BLaER1 treated with 17β-estradiol and CSF1 and Interleukin-3, amounts not matched to agents 10 nM and 100 nM (cell line): ENCODE measurements around the gene LSAMP.

Experiments
- H3K27ac ChIP-seq, 11 experiments: shearing (Covaris generic); formaldehyde crosslinking; 2 replicates each; pipeline ENCODE4 v1.8.1; 2022
- H3K27me3 ChIP-seq, 11 experiments: shearing (Covaris generic); formaldehyde crosslinking; 2 replicates each; pipeline ENCODE4 v1.8.1; 2022
- H3K36me3 ChIP-seq, 11 experiments: shearing (Covaris generic); formaldehyde crosslinking; 2 replicates each; pipeline ENCODE4 v1.8.1; 2022
- H3K4me1 ChIP-seq, 10 experiments: shearing (Covaris generic); formaldehyde crosslinking; 2 replicates each; pipeline ENCODE4 v1.8.1; 2022
- H3K4me2 ChIP-seq, 11 experiments: shearing (Covaris generic); formaldehyde crosslinking; 2 replicates each; pipeline ENCODE4 v1.8.1; 2022
- H3K4me3 ChIP-seq, 10 experiments: shearing (Covaris generic); formaldehyde crosslinking; 2 replicates each; pipeline ENCODE4 v1.8.1; 2022
- H3K9ac ChIP-seq, 11 experiments: shearing (Covaris generic); formaldehyde crosslinking; 2 replicates each; pipeline ENCODE4 v1.8.1; 2022
- H3K9me3 ChIP-seq, 11 experiments: shearing (Covaris generic); formaldehyde crosslinking; replicated peaks in 1 of 11; 2 replicates each; pipeline ENCODE4 v1.8.1; 2022
- H4K20me1 ChIP-seq, 11 experiments: shearing (Covaris generic); formaldehyde crosslinking; 2 replicates each; pipeline ENCODE4 v1.8.1; 2022
- Cebpa-rat ChIP-seq, 11 experiments: shearing (Covaris generic); IDR thresholded peaks; 2 replicates each; pipeline ENCODE4 v1.8.1; 2022

Gene LSAMP

GRCh38 chr3:116015931-116016330, 429.4 kb downstream of the LSAMP start:
- Histone ChIP-seq H3K4me1 (peaks cover 0 to 5% (median 0%) of the 10 kb centered on the region in 10 experiments; a peak in 3 of 20 replicates), H3K27me3 (no peaks in the 10 kb centered on the region), H3K27ac (no peak overlapping the region), H3K36me3 (no peaks in the 10 kb centered on the region), H3K4me3 (no peak overlapping the region), H3K9ac (no peak overlapping the region), H3K9me3 (no peaks in the 10 kb centered on the region), H4K20me1 (no peaks in the 10 kb centered on the region), H3K4me2 (no peak overlapping the region)
- TF ChIP-seq Cebpa-rat (IDR thresholded peaks at IDR 0.05): no peak

GRCh38 chr3:116007000-116007399, 438.3 kb downstream of the LSAMP start:
- no peak overlapping the region for H3K4me2 ChIP-seq
- TF ChIP-seq Cebpa-rat (IDR thresholded peaks at IDR 0.05): no peak
- H4K20me1 ChIP-seq: no peaks in the 10 kb centered on the region
- H3K36me3 ChIP-seq: no peaks in the 10 kb centered on the region
- H3K27ac ChIP-seq: no peak overlapping the region
- H3K27me3 ChIP-seq: no peaks in the 10 kb centered on the region
- no peaks in the 10 kb centered on the region for H3K9me3 ChIP-seq
- no peak overlapping the region for H3K9ac ChIP-seq
- peaks cover 0 to 17% (median 7%) of the 10 kb centered on the region in 10 experiments; a peak in 9 of 20 replicates for H3K4me1 ChIP-seq
- H3K4me3 ChIP-seq: no peak overlapping the region

GRCh38 chr3:116005404-116005803, 439.9 kb downstream of the LSAMP start:
- Histone ChIP-seq H3K9me3 (no peaks in the 10 kb centered on the region), H3K4me3 (no peak overlapping the region), H4K20me1 (no peaks in the 10 kb centered on the region), H3K36me3 (no peaks in the 10 kb centered on the region), H3K4me2 (peak overlapping the region in 8 of 11 experiments; percentile 1 to 33 (median 18); a peak in 8 of 22 replicates), H3K4me1 (peaks cover 0 to 17% (median 7%) of the 10 kb centered on the region in 10 experiments; a peak in 9 of 20 replicates), H3K27me3 (no peaks in the 10 kb centered on the region), H3K27ac (no peak overlapping the region), H3K9ac (no peak overlapping the region)
- TF ChIP-seq Cebpa-rat (IDR thresholded peaks at IDR 0.05): no peak

GRCh38 chr3:116002235-116002634, 443.1 kb downstream of the LSAMP start:
- Histone ChIP-seq H3K27ac (no peak overlapping the region), H3K4me2 (no peak overlapping the region), H3K27me3 (no peaks in the 10 kb centered on the region; a peak in 1 of 22 replicates), H3K36me3 (no peaks in the 10 kb centered on the region), H4K20me1 (no peaks in the 10 kb centered on the region), H3K9ac (no peak overlapping the region), H3K4me1 (peaks cover 0 to 13% (median 7%) of the 10 kb centered on the region in 10 experiments; a peak in 9 of 20 replicates), H3K9me3 (no peaks in the 10 kb centered on the region), H3K4me3 (no peak overlapping the region)
- no peak for TF ChIP-seq Cebpa-rat (IDR thresholded peaks at IDR 0.05)

- Histone ChIP-seq H3K4me3 (no peak overlapping the region), H3K4me1 (peaks cover 0 to 10% (median 7%) of the 10 kb centered on the region in 10 experiments; a peak in 9 of 20 replicates), H3K9me3 (no peaks in the 10 kb centered on the region), H3K27me3 (no peaks in the 10 kb centered on the region; a peak in 1 of 22 replicates), H3K27ac (no peak overlapping the region), H3K4me2 (no peak overlapping the region), H3K9ac (no peak overlapping the region), H3K36me3 (no peaks in the 10 kb centered on the region), H4K20me1 (no peaks in the 10 kb centered on the region)
- no peak for TF ChIP-seq Cebpa-rat (IDR thresholded peaks at IDR 0.05)
Measured at GRCh38 chr3:116001151-116001621, 444.1 kb downstream of the LSAMP start.

GRCh38 chr3:116000311-116000710, 445.0 kb downstream of the LSAMP start:
- TF ChIP-seq Cebpa-rat (IDR thresholded peaks at IDR 0.05): no peak
- H3K9ac ChIP-seq: no peak overlapping the region
- no peak overlapping the region for H3K27ac ChIP-seq
- no peak overlapping the region for H3K4me2 ChIP-seq
- peaks cover 0 to 4% (median 2%) of the 10 kb centered on the region in 10 experiments; a peak in 9 of 20 replicates for H3K4me1 ChIP-seq
- H3K36me3 ChIP-seq: no peaks in the 10 kb centered on the region
- H4K20me1 ChIP-seq: no peaks in the 10 kb centered on the region
- no peak overlapping the region for H3K4me3 ChIP-seq
- H3K27me3 ChIP-seq: no peaks in the 10 kb centered on the region; a peak in 1 of 22 replicates
- H3K9me3 ChIP-seq: no peaks in the 10 kb centered on the region

- no peak overlapping the region for H3K9ac ChIP-seq
Measured at GRCh38 chr3:115999613-116000012, 445.7 kb downstream of the LSAMP start.

GRCh38 chr3:115999001-115999585, 446.2 kb downstream of the LSAMP start:
- Histone ChIP-seq H3K4me3 (no peak overlapping the region), H3K9ac (no peak overlapping the region), H4K20me1 (no peaks in the 10 kb centered on the region), H3K27ac (no peak overlapping the region), H3K4me1 (no peaks in the 10 kb centered on the region), H3K4me2 (no peak overlapping the region), H3K36me3 (no peaks in the 10 kb centered on the region), H3K27me3 (no peaks in the 10 kb centered on the region; a peak in 1 of 22 replicates), H3K9me3 (no peaks in the 10 kb centered on the region)
- TF ChIP-seq Cebpa-rat (IDR thresholded peaks at IDR 0.05): no peak

More at GRCh38 chr3:115999613-116000012, 445.7 kb downstream of the LSAMP start:
- Histone ChIP-seq H3K27ac (no peak overlapping the region), H3K9me3 (no peaks in the 10 kb centered on the region), H3K4me1 (no peaks in the 10 kb centered on the region), H4K20me1 (no peaks in the 10 kb centered on the region), H3K4me2 (no peak overlapping the region), H3K36me3 (no peaks in the 10 kb centered on the region), H3K27me3 (no peaks in the 10 kb centered on the region; a peak in 1 of 22 replicates), H3K4me3 (no peak overlapping the region)
- TF ChIP-seq Cebpa-rat (IDR thresholded peaks at IDR 0.05): no peak

GRCh38 chr3:115996420-115997108, 448.7 kb downstream of the LSAMP start:
- TF ChIP-seq Cebpa-rat (IDR thresholded peaks at IDR 0.05): no peak
- H3K9ac ChIP-seq: no peak overlapping the region
- no peak overlapping the region for H3K4me3 ChIP-seq
- H3K9me3 ChIP-seq: no peaks in the 10 kb centered on the region
- no peaks in the 10 kb centered on the region for H3K4me1 ChIP-seq
- H3K27me3 ChIP-seq: no peaks in the 10 kb centered on the region; a peak in 1 of 22 replicates
- H3K4me2 ChIP-seq: no peak overlapping the region
- H3K36me3 ChIP-seq: no peaks in the 10 kb centered on the region
- no peak overlapping the region for H3K27ac ChIP-seq
- H4K20me1 ChIP-seq: no peaks in the 10 kb centered on the region
